SK-N-MC (cell line): ENCODE results near the gene PDZRN4.

Experiments
- EZH2 ChIP-seq: fragments of 200-600 bp; sonication (generic); IDR thresholded peaks from one replicate; pipeline ENCODE4 v1.6.1; 2017; ENCODE audit warnings: antibody characterized with exemption
- FOXP2 ChIP-seq: optimal IDR thresholded peaks from 2 replicates; pipeline ENCODE3; 2011; ENCODE audit warnings: mild to moderate bottlenecking, moderate library complexity; ENCODE audit not compliant: insufficient read depth; ENCODE audit errors: extremely low read length, control extremely low read depth
- POLR2AphosphoS5 ChIP-seq: IDR thresholded peaks from 2 replicates; pipeline ENCODE4 v1.6.1; 2012; ENCODE audit warnings: mild to moderate bottlenecking, low read depth, low read length, borderline replicate concordance

DNA sequence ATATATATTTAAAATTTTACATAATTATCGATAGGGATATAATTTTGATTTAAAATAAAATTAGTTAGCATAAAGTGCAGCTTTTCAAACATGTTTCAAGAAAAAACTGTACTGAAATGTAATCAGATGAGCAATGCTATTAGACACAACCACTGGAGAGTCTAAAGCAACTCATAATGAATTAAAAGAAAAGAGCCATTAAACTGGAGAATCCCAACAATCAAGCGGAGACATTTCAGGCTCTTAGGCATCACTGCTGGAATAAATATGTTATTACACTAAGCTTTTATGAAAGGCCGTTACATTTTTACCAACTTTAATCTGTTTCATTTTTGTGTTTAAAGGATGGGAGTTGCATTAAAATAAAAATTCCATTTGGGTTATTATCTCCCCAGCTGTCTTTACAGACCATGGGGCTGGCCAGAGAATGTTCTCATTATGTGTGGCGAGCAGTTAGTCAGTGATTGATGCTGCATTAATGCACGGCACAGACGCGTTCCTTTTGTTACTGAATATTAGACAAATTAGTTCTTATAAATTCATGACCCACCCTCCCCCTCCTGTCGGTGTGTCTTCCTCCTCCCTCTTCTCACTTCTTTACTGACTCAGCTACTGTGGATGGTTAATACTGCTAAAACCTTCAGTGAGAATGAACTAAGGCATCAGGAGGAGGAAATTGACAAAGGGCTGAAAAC, 156.8 kb downstream of the PDZRN4 start:
- TF ChIP-seq POLR2AphosphoS5 (no peak), EZH2 (no peak), FOXP2 (no peak)
